IMR-90 (cell line): ENCODE data around the gene PCED1B. TPM values are rescaled to one million over a fixed set of nuclear protein-coding genes. Genes with fewer than 3 reads are reported as not detected.

Experiments used
- ATAC-seq: fragments of 200-7000 bp; cut with Tn5 transposase; 2 replicates; pipeline ENCODE4 v1.9.1; 2020; ENCODE audit warnings: low read depth, mild to moderate bottlenecking, moderate library complexity
- BruUV-seq: library from RNA; stranded (reverse); fragments of 400-500 nt; replicated peaks from 2 replicates; lab custom pipeline; 2021; lab: Mats Ljungman, UMichigan
- CTCF ChIA-PET: fragments of 300-600 bp; formaldehyde crosslinking; extraction: SDS; loops from one replicate; lab custom pipeline; 2021; ENCODE audit warnings: antibody characterized with exemption; lab: Yijun Ruan, JAX
- POLR2A ChIA-PET: fragments of 300-600 bp; sonication (Branson Sonifier 250); formaldehyde crosslinking; loops from one replicate; lab custom pipeline; 2022; ENCODE audit warnings: antibody characterized with exemption; ENCODE audit not compliant: unreplicated experiment; lab: Charles Lee
- DNase-seq: peaks from one replicate; pipeline ENCODE4 v3.0.0; 2013
- H2AFZ ChIP-seq: replicated peaks from 2 replicates; pipeline ENCODE3; 2013; ENCODE audit warnings: low read length, mild to moderate bottlenecking; ENCODE audit not compliant: poor library complexity
- H2AK5ac ChIP-seq: 2 replicates; pipeline ENCODE4 v1.6.1; 2013; ENCODE audit warnings: low read depth, low read length, inconsistent platforms
- H2AK9ac ChIP-seq: replicated peaks from 2 replicates; pipeline ENCODE3; 2013; ENCODE audit warnings: mild to moderate bottlenecking, low read depth, low read length, moderate library complexity; ENCODE audit not compliant: poor library complexity
- H2BK120ac ChIP-seq: 2 replicates; pipeline ENCODE4 v1.6.1; 2013; ENCODE audit warnings: low read depth, low read length, inconsistent platforms
- H2BK15ac ChIP-seq: 3 replicates; pipeline ENCODE4 v1.6.1; 2013; ENCODE audit warnings: low read depth, low read length, inconsistent platforms
- H2BK20ac ChIP-seq: 2 replicates; pipeline ENCODE4 v1.6.1; 2013; ENCODE audit warnings: low read depth, mild to moderate bottlenecking, inconsistent platforms, low read length, moderate library complexity
- H2BK5ac ChIP-seq: 2 replicates; pipeline ENCODE4 v1.6.1; 2013; ENCODE audit warnings: mild to moderate bottlenecking, low read depth, low read length, inconsistent platforms; ENCODE audit not compliant: poor library complexity, severe bottlenecking
- H3K14ac ChIP-seq: replicated peaks from 2 replicates; pipeline ENCODE4 v1.6.1; 2013; ENCODE audit warnings: low read depth, low read length, inconsistent platforms
- H3K18ac ChIP-seq: 2 replicates; pipeline ENCODE4 v1.6.1; 2013; ENCODE audit warnings: low read depth, low read length, control low read depth
- H3K23ac ChIP-seq: 2 replicates; pipeline ENCODE4 v1.6.1; 2013; ENCODE audit warnings: low read depth, low read length, inconsistent platforms
- H3K27ac ChIP-seq: 2 replicates; pipeline ENCODE4 v1.5.1; 2013; ENCODE audit warnings: mild to moderate bottlenecking, control low read depth, low read length; ENCODE audit not compliant: insufficient read depth
- H3K27me3 ChIP-seq: 2 replicates; pipeline ENCODE4 v1.6.1; 2013; ENCODE audit warnings: low read length; ENCODE audit not compliant: control insufficient read depth, insufficient read depth
- H3K36me3 ChIP-seq: 2 replicates; pipeline ENCODE4 v1.6.1; 2013; ENCODE audit warnings: low read length, mixed read lengths; ENCODE audit not compliant: control insufficient read depth, insufficient read depth
- H3K4ac ChIP-seq: 2 replicates; pipeline ENCODE4 v1.6.1; 2013; ENCODE audit warnings: low read depth, low read length, inconsistent platforms
- H3K4me1 ChIP-seq: 2 replicates; pipeline ENCODE4 v1.6.1; 2013; ENCODE audit warnings: low read length, mixed read lengths; ENCODE audit not compliant: control insufficient read depth, insufficient read depth
- H3K4me2 ChIP-seq: 2 replicates; pipeline ENCODE4 v1.6.1; 2013; ENCODE audit warnings: low read depth, mild to moderate bottlenecking, control low read depth, low read length, moderate library complexity
- H3K4me3 ChIP-seq: 2 replicates; pipeline ENCODE4 v1.5.1; 2013; ENCODE audit warnings: low read depth, mild to moderate bottlenecking, control low read depth, low read length, moderate library complexity; ENCODE audit not compliant: insufficient read depth
- H3K56ac ChIP-seq: 2 replicates; pipeline ENCODE4 v1.6.1; 2013; ENCODE audit warnings: low read length, inconsistent platforms; ENCODE audit not compliant: insufficient read depth; ENCODE audit errors: extremely low read depth
- H3K79me1 ChIP-seq, 2 experiments: 2 replicates each; pipeline ENCODE4 v1.6.1; 2013; ENCODE audit warnings: low read length in 2 of 2, inconsistent platforms in 1 of 2, low read depth in 1 of 2
- H3K9ac ChIP-seq: 2 replicates; pipeline ENCODE4 v1.6.1; 2013; ENCODE audit warnings: low read depth, low read length, control low read depth
- H3K9me1 ChIP-seq: 2 replicates; pipeline ENCODE4 v1.6.1; 2013; ENCODE audit warnings: low read length, inconsistent platforms; ENCODE audit not compliant: insufficient read depth
- H3K9me3 ChIP-seq: 2 replicates; pipeline ENCODE4 v1.6.1; 2013; ENCODE audit warnings: low read length; ENCODE audit not compliant: control insufficient read depth, insufficient read depth
- H4K20me1 ChIP-seq: 2 replicates; pipeline ENCODE4 v1.6.1; 2013; ENCODE audit warnings: low read length, inconsistent platforms; ENCODE audit not compliant: insufficient read depth
- H4K5ac ChIP-seq: 2 replicates; pipeline ENCODE4 v1.6.1; 2013; ENCODE audit warnings: mild to moderate bottlenecking, low read depth, low read length, control low read depth
- H4K8ac ChIP-seq, 2 experiments: 2 replicates each; pipeline ENCODE4 v1.6.1; 2013; ENCODE audit warnings: low read depth in 2 of 2, low read length in 2 of 2, control low read depth in 1 of 2, inconsistent platforms in 1 of 2
- H4K91ac ChIP-seq: 2 replicates; pipeline ENCODE4 v1.6.1; 2013; ENCODE audit warnings: low read depth, low read length, inconsistent platforms; ENCODE audit not compliant: insufficient read depth
- BHLHE40 ChIP-seq: fragments of 150-350 bp; IDR thresholded peaks from 2 replicates; pipeline ENCODE4 v1.6.1; 2016; ENCODE audit warnings: mild to moderate bottlenecking, low read depth, low read length
- CEBPB ChIP-seq: IDR thresholded peaks from 2 replicates; pipeline ENCODE4 v1.6.1; 2012; ENCODE audit warnings: low read depth, low read length, improper control_type of control experiment
- CHD1 ChIP-seq: IDR thresholded peaks from 2 replicates; pipeline ENCODE4 v1.6.1; 2012; ENCODE audit warnings: low read depth, low read length, improper control_type of control experiment
- CTCF ChIP-seq: conservative IDR thresholded peaks from 2 replicates; pipeline ENCODE4 v1.5.1; 2012; ENCODE audit warnings: mild to moderate bottlenecking, low read depth, low read length, improper control_type of control experiment
- ELK1 ChIP-seq: fragments of 150-350 bp; IDR thresholded peaks from 2 replicates; pipeline ENCODE4 v1.6.1; 2016; ENCODE audit warnings: low read depth, mild to moderate bottlenecking, low read length, moderate library complexity, borderline replicate concordance
- FOS ChIP-seq: fragments of 150-350 bp; IDR thresholded peaks from 2 replicates; pipeline ENCODE4 v1.6.1; 2016; ENCODE audit warnings: low read depth, low read length
- MAFK ChIP-seq: IDR thresholded peaks from 2 replicates; pipeline ENCODE4 v1.6.1; 2012; ENCODE audit warnings: low read depth, low read length, improper control_type of control experiment
- MAZ ChIP-seq: IDR thresholded peaks from 2 replicates; pipeline ENCODE4 v1.6.1; 2012; ENCODE audit warnings: low read depth, mild to moderate bottlenecking, low read length, improper control_type of control experiment, moderate library complexity, borderline replicate concordance
- MXI1 ChIP-seq: IDR thresholded peaks from 2 replicates; pipeline ENCODE4 v1.6.1; 2012; ENCODE audit warnings: low read depth, mild to moderate bottlenecking, low read length, moderate library complexity, borderline replicate concordance
- NFE2L2 ChIP-seq: fragments of 150-350 bp; IDR thresholded peaks from 2 replicates; pipeline ENCODE4 v1.6.1; 2016; ENCODE audit warnings: low read depth, mild to moderate bottlenecking, low read length
- POLR2A ChIP-seq: IDR thresholded peaks from 2 replicates; pipeline ENCODE4 v1.6.1; 2012; ENCODE audit warnings: mild to moderate bottlenecking, low read depth, low read length
- RAD21 ChIP-seq: IDR thresholded peaks from 2 replicates; pipeline ENCODE4 v1.6.1; 2012; ENCODE audit warnings: low read length, improper control_type of control experiment
- RCOR1 ChIP-seq: IDR thresholded peaks from 2 replicates; pipeline ENCODE4 v1.6.1; 2012; ENCODE audit warnings: mild to moderate bottlenecking, low read length, improper control_type of control experiment; ENCODE audit not compliant: insufficient replicate concordance
- RFX5 ChIP-seq: IDR thresholded peaks from 2 replicates; pipeline ENCODE4 v1.8.0; 2012; ENCODE audit warnings: low read depth, mild to moderate bottlenecking, low read length, moderate library complexity
- SMC3 ChIP-seq: fragments of 150-350 bp; IDR thresholded peaks from 2 replicates; pipeline ENCODE4 v1.6.1; 2016; ENCODE audit warnings: low read depth, mild to moderate bottlenecking, antibody characterized with exemption, low read length, moderate library complexity
- USF2 ChIP-seq: fragments of 150-350 bp; IDR thresholded peaks from 2 replicates; pipeline ENCODE4 v1.6.1; 2017; ENCODE audit warnings: mild to moderate bottlenecking, antibody characterized with exemption, low read length, low read depth
- WGBS, 2 experiments: methylation state at CpG; one replicate each; pipeline versions ENCODE4 v1.1.5 to v1.1.7; 2013; ENCODE audit warnings: missing lambda C conversion rate in 2 of 2; ENCODE audit not compliant: insufficient read length in 1 of 2; ENCODE audit errors: extremely low coverage in 2 of 2; 5-methylcytosine and 5-hydroxymethylcytosine counted together
- dilution Hi-C: fragments of 300-500 bp; cut with HindIII; formaldehyde crosslinking; loops from one replicate; pipeline ENCODE4 v1.14.3; 2018; ENCODE audit warnings: low sequenced_read_pairs; ENCODE audit not compliant: unreplicated experiment
- in situ Hi-C: fragments of 300-500 bp; cut with MboI; formaldehyde crosslinking; loops from 3 replicates; pipeline ENCODE4 v1.14.3; 2019; ENCODE audit warnings: low sequenced_read_pairs, inconsistent platforms, mixed read lengths
- intact Hi-C: fragments of 100-400 bp; cut with micrococcal nuclease; formaldehyde crosslinking; loops from 2 replicates; pipeline ENCODE4 v1.10.0; 2022
- polyA plus RNA-seq, 3 experiments: library from polyadenylated mRNA; depleted of rRNA; stranded (reverse); fragments of >200 nt; gene quantifications; 2 replicates each; pipeline ENCODE4 v1.2.3, GENCODE V29; 2012; ENCODE audit warnings: low replicate concordance in 1 of 3
- total RNA-seq: library from RNA; depleted of rRNA; stranded (reverse); fragments of >200 nt; gene quantifications from 2 replicates; pipeline ENCODE4 v1.2.3, GENCODE V29; 2012

Gene PCED1B
- total and polyA plus RNA-seq, 2 of the 4 experiments (the other 2 are of a cell fraction), result 0.36 to 2.6 TPM

GRCh38 chr12:47186246-47186645, 106.8 kb downstream of the PCED1B start:
- H2AK9ac ChIP-seq, result no peak overlapping the region
- peaks cover 0 to 6% of the 10 kb centered on the region in 2 experiments; a peak in 1 of 4 replicates for H3K79me1 ChIP-seq
- no peak overlapping the region for H4K91ac ChIP-seq
- H4K20me1 ChIP-seq, result no peaks in the 10 kb centered on the region
- no peak overlapping the region for H2BK15ac ChIP-seq
- BruUV-seq, result no TSS peak
- no peak overlapping the region for H3K14ac ChIP-seq
- H3K18ac ChIP-seq, result no peak overlapping the region
- H3K27me3 ChIP-seq, result no peaks in the 10 kb centered on the region
- no peak overlapping the region for H3K27ac ChIP-seq
- H3K56ac ChIP-seq, result no peak overlapping the region
- no peaks in the 10 kb centered on the region for H3K36me3 ChIP-seq
- H3K23ac ChIP-seq, result no peak overlapping the region
- intact Hi-C loops, result no loop called here
- H3K9me1 ChIP-seq, result peaks cover 8% of the 10 kb centered on the region
- CTCF ChIA-PET, result interaction anchor here (0.7 kb wide), 1 partner anchor 98 kb away, joined by 3 read pairs; no protein-coding TSS in a partner anchor
- no peak overlapping the region for H3K4me3 ChIP-seq
- ATAC-seq (no peak), DNase-seq (no peak)
- H4K5ac ChIP-seq, result no peak overlapping the region
- 100% methylated on average over 1 of the region's 2 CpGs; no CpG with 5 or more reads in 1 of the 2 experiments for WGBS, 2 experiments
- no peak overlapping the region for H2AK5ac ChIP-seq
- H2BK120ac ChIP-seq, result no peak overlapping the region
- H3K4me2 ChIP-seq, result no peak overlapping the region
- in situ Hi-C loops, result no loop called here
- H4K8ac ChIP-seq, result no peak overlapping the region
- dilution Hi-C loops, result no loop called here
- no peak overlapping the region for H3K4ac ChIP-seq
- H3K9me3 ChIP-seq, result no peaks in the 10 kb centered on the region
- peaks cover 16% of the 10 kb centered on the region for H3K4me1 ChIP-seq
- POLR2A ChIA-PET, result no interaction called here
- TF ChIP-seq MAFK (no peak), NFE2L2 (no peak), RAD21 (no peak), USF2 (no peak), MAZ (no peak), RFX5 (no peak), MXI1 (no peak), POLR2A (no peak), CEBPB (no peak), ELK1 (no peak), CTCF (no peak), CHD1 (no peak), FOS (no peak), SMC3 (no peak), RCOR1 (no peak), BHLHE40 (no peak)
- no peak overlapping the region for H2BK5ac ChIP-seq
- no peak overlapping the region for H2AFZ ChIP-seq
- no peak overlapping the region for H2BK20ac ChIP-seq
- H3K9ac ChIP-seq, result no peak overlapping the region
